ENCODE data around the gene LRRTM2.

Gene LRRTM2

GRCh38 chr5:138878437-138879235 lies 3.5 kb upstream of the LRRTM2 start:
- no peak for DNase-seq

- no peak for DNase-seq
These were observed 1.7 kb upstream of the LRRTM2 start for GRCh38 chr5:138876811-138877210.

- DNase-seq, result no peak
These were observed 811 bp upstream of the LRRTM2 start for GRCh38 chr5:138875946-138876345.

GRCh38 chr5:138875552-138875875 lies 379 bp upstream of the LRRTM2 start:
- DNase-seq, result no peak

- DNase-seq, result no peak
These were observed 894 bp downstream of the LRRTM2 start for GRCh38 chr5:138874241-138874640.

GRCh38 chr5:138873466-138874221 lies 1.5 kb downstream of the LRRTM2 start:
- DNase-seq, result no peak

- no peak for DNase-seq
These were observed 2.2 kb downstream of the LRRTM2 start for GRCh38 chr5:138872841-138873465.

- no peak for DNase-seq
These were observed 4.5 kb downstream of the LRRTM2 start for GRCh38 chr5:138870611-138871010.

GRCh38 chr5:138869763-138870500 lies 5.2 kb downstream of the LRRTM2 start:
- no peak for DNase-seq

- DNase-seq, result no peak
These were observed 6.1 kb downstream of the LRRTM2 start for GRCh38 chr5:138869038-138869437.

- DNase-seq, result no peak
These were observed 8.1 kb downstream of the LRRTM2 start for GRCh38 chr5:138867011-138867410.

GRCh38 chr5:138853132-138853531 lies 22.0 kb downstream of the LRRTM2 start:
- DNase-seq, result no peak

GRCh38 chr5:138850865-138851435 lies 24.2 kb downstream of the LRRTM2 start:
- DNase-seq, result no peak

GRCh38 chr5:138849882-138850281 lies 25.3 kb downstream of the LRRTM2 start:
- DNase-seq, result no peak

- DNase-seq, result no peak
These were observed 25.7 kb downstream of the LRRTM2 start for GRCh38 chr5:138849439-138849838.

GRCh38 chr5:138844812-138845513 lies 30.2 kb downstream of the LRRTM2 start:
- DNase-seq, result no peak

- DNase-seq, result no peak
These were observed 31.0 kb downstream of the LRRTM2 start for GRCh38 chr5:138844125-138844461.

- no peak for DNase-seq
These were observed 31.6 kb downstream of the LRRTM2 start for GRCh38 chr5:138843316-138844124.

GRCh38 chr5:138841531-138841930 lies 33.6 kb downstream of the LRRTM2 start:
- DNase-seq, result no peak

- DNase-seq, result no peak
These were observed 35.0 kb downstream of the LRRTM2 start for GRCh38 chr5:138840103-138840502.

GRCh38 chr5:138837160-138837559 lies 38.0 kb downstream of the LRRTM2 start:
- no peak for DNase-seq
